Spleen (tissue), 3 donors: ENCODE measurements around the gene ERICH6.

ENCODE experiments used
- POLR2A ChIP-seq, 3 donors: fragments of 450-650 bp; IDR thresholded peaks; one replicate each; pipeline ENCODE4 v1.5.1; 2017; ENCODE audit warnings: antibody characterized with exemption in 3 of 3, mild to moderate bottlenecking in 1 of 3
- POLR2AphosphoS5 ChIP-seq, 3 donors: sonication (generic); formaldehyde crosslinking; IDR thresholded peaks; one replicate each; pipeline ENCODE4 v1.5.1; 2017; ENCODE audit warnings: antibody characterized with exemption in 3 of 3

DNA sequence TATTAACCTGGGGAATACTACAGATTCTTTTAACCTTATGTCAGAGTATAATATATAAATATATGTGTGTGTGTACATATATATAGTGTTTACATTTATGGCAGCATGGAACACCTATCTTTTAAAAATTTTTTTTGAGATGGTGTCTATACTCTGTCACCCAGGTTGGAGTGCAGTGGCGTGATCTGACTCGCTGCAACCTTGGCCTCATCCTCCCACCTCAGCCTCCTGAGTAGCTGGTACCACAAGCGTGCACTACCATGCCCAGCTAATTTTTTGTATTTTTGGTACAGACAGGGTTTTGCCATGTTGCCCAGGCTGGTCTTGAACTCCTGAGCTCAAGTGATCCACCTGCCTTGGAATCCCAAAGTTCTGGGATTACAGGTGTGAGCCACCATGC, 18.5 kb upstream of the ERICH6 start:
- TF ChIP-seq POLR2A (IDR thresholded peaks at IDR 0.05) (no peak), POLR2AphosphoS5 (IDR thresholded peaks at IDR 0.05) (no peak)
